GM18517 (cell line): ENCODE results near the gene IFIT1B.

Source experiments
- ATAC-seq: cut with Tn5 transposase; IDR thresholded peaks from one replicate; pipeline ENCODE4 v1.9.1; 2021; ENCODE audit warnings: mild to moderate bottlenecking, moderate library complexity; ENCODE audit not compliant: unreplicated experiment

The IFIT1B gene

DNA sequence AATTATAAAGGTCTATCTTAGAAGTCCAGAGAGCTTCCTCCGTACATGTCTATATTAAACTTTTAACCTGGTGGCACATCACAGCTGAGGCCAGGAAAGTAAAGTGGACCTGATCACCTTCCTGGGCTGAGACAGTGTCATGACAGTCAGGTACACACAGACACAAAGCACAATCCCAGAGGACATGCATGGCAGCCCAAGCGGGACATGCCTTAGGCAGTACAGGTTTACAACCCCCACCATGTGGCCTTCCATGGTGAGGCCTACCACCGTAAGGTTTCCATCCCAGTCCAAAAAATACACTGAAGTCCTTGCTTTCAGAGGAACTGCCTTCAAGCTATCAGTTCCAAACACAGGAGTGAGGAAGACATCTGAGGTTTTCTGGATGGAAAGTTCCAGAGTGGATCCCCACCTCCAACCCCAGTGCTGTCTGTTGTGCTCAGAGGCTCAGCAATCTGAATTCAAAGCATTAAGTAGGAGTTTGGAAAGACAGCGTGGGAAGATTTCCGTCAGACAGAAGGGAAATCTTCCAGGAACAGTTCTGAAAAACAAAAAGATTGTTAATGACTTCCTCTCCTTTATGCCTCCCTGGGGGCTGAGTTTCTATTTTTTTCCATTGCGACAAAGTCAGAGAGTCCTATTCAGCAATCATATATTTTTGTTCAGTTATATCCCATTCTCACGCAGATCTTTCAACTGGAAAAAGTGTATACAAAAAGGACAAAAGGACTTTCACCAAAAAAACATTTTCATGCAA is 30.0 kb upstream of the IFIT1B start:
- ATAC-seq, result no peak

DNA sequence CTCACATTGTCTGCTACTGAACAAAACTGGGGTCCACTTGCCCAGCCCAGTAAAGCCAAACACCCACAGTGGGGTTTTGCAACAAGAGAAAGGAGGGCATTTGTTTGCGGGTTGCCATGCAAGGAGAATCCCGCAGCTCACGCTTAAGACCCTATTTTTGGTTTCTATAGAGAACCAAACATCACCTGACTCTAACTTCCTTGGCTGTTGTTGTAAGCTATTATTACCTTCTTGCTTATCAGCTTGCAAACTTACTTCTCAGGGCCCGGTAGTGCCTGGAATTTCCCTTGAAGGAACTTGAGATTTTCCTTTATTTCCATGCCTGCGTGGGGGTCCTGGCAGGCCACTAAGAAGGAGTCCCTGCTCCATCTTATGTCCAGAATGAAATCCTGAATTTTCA is 29.4 kb upstream of the IFIT1B start:
- no peak for ATAC-seq

DNA sequence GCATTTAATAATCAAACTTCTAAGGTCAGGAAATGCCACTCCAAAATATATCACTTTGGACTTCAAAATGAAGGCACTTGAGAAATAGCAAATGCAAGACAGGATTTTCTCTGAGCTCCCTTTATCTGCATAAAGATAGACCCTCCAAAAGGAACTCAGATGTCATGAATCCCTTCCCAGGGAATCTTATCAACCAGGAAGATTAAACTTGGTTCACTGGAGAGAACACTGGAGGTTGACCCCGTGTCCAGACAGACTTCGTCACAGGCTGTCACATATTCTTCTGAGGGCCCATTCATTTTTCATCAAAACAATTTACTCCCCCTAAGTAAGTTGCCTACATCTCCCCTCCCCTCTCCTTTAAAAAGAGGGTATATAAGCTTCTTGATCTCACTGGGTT is 28.9 kb upstream of the IFIT1B start:
- ATAC-seq, result no peak

DNA sequence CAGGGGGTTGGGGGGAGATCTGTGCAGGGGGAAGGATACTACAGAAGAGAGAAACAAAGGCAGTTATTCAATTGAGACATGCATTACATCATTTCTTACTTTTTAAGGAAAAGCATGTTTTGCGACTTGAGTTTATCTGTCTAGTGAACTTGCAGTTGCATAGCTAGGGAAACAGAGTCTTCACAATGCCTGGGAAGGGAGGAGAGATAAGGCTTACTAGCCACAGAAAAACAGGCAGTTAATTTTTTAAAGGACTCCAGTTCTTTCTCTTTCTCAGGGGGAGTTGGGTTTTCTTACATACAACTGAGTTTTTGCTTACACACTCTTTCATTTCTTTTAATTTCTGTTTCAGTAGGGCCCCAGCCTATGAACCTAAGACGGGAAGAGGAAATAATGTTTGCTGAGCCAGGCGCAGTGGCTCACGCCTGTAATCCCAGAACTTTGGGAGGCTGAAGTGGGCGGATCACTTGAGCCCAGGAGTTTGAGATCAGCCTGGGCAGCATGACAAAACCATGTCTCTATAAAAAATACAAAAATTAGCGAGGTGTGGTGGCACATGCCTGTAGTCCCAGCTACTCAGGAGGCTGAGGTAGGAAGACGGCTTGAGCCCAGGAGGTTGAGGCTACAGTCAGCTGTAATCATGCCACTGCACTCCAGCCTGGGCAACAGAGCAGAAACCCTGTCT is 27.1 kb upstream of the IFIT1B start:
- peak; percentile 34 for ATAC-seq

DNA sequence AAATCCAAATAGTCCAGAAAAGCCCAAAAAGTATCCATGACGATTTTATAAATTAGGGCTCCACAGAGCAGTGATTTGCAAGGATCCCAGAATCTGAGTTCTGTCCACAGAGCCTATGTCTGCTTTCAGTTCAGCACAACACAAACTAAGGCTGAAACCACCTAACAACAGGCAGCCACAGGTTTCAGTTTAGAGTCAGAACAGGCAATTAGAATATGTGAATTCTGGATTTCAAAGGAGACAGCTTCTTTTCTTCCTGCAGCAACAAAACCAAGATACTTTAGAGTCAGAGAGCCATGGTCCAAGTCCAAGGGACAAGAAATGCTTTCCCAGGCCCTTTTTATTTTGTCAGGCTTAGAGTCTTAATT is 26.5 kb upstream of the IFIT1B start:
- ATAC-seq, result peak; percentile 68

DNA sequence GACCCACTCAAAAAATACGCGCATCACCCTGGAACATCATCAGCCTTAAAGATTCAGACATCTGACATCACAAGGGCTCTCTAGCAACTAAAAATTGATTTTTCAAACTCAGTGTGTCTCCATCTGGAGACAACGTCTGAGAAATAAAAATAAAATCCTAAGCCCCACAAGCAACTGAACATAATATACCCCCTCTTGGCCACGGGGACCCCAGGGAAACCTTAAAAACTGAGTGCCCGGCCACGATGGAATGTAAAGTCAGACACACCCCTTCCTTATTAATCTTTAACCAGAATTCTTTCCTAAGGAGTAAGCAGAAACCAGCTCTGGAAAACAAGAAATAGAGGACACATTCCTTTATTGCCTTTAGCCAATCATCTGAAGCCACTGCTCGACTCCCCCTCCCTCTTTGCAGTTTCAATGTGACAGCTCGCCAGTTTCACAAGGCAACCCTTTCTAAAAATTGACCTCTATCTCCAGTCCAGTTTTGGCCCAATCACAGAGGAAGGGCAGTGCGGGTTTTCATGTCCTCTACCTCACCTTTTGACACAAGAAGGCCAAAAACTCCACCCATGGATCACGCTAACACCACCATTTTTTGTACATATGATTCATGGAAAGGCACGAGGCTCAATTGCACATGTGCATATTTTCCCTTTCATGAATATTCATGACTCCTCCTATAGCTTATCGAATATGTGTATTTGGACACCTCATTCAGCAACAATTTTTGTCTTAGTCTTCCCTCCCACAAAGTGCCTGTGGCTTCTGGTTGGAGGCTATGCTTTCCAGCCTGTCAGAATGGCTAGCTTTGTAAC is 25.9 kb upstream of the IFIT1B start:
- ATAC-seq, result no peak

DNA sequence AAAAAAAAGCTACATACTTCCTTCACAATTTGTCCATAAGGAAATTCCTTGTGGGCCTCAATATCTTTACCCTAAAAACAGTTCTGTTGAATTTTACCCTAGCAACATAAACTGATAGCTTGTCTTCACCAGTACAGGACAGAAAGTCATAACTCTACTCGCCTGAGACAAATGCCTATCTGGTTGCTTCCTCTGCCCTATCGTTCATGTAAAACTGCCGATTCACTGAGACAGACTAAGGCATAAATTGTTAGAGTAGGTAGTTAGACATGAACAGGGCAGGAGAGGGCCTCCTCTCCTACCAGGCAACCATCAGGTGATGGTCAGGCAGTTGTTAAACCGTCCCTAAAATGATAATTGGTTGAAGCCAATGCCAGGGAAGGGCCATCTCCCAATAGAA is 25.1 kb upstream of the IFIT1B start:
- ATAC-seq, result no peak

DNA sequence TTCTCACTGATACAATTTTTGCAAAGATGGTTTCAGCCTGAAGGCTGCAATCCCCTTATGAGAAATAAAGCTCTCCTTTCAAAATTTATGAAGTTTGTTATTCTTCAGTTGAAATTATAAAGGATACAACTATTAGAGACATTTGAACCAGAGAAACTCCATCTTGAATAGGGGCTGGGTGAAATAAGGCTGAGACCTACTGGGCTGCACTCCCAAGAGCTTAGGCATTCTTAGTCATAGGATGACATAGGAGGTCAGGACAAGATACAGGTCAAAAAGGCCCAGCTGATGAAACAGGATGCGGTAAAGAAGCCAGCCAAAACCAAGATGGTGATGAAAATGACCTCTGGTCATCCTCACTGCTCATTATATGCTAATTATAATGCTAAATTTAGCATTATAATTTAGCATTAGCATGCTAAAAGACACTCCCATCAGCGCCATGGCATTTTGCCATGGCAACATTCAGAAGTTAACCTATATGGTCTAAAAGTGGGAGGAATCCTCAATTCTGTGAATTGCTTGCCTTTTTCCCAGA is 22.4 kb upstream of the IFIT1B start:
- ATAC-seq, result no peak

DNA sequence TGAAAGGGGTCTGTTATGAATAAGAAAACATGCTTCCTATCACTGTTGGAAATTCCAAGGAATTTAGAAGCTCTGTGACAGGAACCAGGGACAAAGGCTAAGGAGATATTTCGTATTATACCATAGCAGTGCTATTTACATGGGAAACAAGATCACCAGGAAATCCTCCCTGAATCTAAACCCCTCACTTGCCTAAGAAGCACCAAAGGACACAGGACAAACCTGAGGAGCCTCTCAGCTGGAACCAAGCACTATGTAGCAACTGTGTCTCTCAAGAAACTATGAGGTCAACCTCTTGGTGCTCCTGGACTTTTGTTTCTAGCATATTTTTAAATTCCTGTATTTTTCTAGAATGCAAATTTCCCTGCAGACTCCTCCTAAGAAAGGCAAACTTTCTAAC is 20.8 kb upstream of the IFIT1B start:
- ATAC-seq, result no peak

DNA sequence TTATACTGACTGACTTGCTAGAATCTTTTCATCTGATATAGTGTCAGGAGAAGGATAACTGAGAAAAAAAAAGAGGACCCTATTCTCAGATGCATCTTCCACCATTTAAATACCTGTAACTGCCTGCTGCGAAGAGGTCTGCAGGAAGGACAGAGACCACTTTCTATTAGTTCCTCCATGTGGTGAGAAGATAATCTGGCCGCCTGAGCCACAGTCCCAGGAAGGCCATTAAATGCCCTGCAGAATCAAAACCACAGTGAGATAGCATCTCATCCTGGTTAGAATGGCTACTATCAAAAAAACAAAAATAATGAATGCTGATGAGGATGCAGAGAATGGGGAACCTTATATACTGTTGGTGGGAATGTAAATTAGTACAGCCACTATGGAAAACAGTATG is 19.9 kb upstream of the IFIT1B start:
- no peak for ATAC-seq

DNA sequence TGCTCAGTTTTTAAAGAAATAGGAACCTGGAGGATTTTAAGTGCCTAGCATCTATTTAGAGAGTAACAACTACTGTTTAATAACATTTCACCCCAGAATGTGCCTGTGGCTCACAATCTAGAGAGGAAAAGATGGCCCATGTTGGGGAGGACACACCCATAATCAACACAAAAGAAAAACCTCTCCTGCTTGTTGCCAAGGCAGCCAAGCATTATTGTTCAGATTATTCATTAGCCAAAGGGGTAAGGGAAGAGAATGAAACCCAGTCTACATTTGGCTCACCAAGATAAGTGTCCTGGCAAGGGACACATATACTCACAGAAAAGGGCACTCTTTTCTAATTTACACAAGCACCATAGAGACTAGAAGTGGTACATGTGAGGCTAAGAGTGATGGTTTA is 17.7 kb upstream of the IFIT1B start:
- no peak for ATAC-seq

DNA sequence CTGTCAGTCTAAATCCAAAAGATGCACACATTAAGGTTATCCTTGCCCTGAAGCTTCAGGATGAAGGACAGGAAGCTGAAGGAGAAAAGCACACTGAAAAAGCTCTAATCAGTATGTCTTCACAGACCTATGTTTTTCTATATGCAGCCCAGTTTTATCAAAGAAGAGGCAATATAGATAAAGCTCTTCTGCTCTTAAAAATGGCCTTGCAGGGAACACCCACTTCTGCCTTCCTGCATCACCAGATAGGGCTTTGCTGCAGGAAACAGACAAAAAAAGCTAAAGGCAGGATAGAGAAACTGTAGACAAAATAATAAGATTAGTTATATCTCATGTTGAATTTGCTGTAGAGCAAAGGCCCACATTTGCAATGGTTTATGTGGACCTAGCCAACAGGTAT is 14.9 kb upstream of the IFIT1B start:
- ATAC-seq, result no peak

DNA sequence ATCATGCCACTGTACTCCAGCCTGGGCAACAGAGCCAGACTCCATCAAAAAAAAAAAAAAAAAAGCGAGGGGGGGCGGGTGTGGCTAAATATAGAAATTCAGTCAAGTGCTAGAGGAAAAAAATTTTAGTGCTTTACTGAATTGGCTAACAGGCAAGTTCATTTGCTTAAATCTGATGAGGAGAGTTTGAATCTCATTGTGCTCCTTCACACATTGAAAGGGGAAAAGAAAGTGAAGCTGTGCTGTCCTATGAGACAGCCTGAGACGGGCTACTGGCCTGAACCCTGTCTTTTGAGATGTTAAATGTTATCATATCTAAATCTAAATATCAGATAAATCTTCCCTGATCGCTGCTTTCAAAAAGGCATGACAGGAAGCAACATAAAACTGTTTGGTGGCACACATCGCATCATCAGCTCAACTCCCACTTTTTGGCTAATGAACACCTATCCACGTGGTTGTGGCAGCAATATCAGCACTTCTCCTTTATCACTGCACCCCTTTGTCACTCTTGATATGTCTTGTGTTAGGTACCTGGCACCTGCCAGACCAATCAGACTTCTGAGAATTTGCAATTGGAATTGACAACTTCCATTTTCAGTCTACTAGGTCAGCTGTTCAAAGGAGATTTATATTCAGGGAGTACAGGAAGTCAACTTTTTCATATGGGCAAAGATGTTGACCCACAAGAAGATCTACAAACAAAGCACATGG is 14.0 kb upstream of the IFIT1B start:
- ATAC-seq, result peak; percentile 33

DNA sequence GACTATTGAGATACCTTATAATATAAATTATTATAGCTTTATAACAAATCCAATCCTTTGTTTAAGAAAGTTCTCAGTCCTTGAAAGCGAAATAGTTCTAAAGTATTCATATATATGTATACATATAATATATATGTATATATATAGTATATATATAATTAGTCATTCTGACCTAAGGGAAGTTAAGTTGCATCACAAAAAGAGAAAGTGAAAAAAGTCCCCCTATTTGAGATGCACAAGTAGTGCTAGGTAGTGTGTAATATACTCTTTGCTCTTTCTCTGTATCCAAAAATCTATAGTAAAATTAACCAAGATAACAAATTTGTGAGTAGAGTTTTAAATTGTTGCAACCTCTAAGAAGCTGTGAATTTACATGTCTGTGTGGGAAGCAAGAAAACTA is 13.3 kb upstream of the IFIT1B start:
- ATAC-seq, result peak; percentile 26

DNA sequence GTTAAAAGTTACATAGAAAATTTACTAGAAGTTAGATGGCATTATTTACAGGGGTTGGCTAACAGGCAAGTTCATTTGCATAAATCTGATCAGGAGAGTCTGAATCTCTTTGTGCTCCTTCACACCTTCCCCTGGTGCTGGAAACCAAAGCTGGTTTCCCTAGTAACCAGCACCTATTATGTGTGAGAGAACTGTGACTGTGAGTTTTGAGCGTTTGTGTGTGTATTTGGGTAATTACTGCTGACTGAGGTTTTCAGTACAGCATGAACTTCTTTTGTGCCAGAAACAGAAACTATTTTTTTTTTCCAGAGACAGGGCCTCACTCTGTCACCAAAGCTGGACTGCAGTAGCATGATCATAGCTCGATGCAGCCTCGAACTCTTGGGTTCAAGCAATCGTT is 10.3 kb upstream of the IFIT1B start:
- peak; percentile 83 for ATAC-seq

DNA sequence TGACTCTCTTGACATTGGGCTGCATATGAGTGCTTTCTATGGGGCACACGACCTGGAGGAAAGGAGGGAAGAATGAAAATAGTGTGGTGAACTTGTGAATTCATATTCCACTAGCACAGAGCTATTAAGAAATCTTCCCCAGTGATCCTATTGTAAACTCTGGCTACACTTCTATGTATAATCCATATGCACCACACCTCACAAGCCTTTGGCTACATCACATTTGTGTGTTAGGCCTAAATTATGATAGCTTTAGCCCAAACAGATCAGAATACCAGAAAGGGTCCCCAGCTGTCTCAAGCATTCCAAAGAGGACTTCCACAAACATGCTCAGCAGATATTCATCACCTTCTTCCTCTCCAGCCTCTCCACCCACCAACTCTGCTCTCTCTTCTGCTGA is 9.7 kb upstream of the IFIT1B start:
- ATAC-seq, result no peak

DNA sequence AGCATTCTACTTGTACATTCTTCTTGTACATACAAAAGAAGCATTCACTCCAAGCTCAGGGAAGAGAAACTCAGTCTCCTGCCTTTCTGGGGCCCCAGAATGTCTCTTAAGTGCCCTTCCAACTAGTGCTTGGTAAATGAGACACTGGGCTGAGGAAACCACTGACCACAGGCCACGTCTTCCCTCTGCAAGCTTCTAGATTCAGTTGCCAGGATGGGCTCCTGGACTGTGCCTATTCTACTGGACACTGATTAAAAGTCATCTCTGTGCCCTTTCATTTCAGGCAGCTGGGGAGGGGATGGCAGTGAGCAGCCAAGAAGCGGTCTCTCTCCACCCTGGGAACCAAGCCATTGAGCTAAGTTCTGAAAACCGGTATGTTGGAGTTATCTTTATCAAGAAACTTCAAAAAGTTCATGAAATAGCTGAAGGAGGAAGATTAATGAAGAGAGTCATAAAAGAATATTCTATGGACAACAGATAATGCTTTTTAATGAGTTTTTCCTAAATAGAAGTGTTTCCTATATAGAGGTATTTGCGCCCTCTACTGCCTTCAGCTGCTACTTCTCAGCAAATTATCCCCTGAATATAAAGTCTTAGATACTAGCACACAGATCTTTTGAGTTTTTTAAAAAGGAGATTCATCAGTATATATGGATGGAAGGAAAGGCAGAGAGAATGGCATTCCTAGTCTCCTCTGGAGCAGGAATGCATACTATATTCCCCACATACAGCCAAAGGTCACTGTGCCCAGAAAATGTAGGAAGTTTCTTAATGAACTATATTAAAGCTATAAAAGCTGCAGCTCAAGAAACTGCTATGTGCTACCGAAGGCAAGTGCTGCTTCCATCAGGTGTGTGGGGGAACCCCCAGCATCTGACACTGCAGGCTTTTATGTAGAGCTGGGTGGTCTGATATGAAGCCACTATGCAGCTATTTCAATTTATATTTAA is 8.4 kb upstream of the IFIT1B start:
- ATAC-seq, result no peak

DNA sequence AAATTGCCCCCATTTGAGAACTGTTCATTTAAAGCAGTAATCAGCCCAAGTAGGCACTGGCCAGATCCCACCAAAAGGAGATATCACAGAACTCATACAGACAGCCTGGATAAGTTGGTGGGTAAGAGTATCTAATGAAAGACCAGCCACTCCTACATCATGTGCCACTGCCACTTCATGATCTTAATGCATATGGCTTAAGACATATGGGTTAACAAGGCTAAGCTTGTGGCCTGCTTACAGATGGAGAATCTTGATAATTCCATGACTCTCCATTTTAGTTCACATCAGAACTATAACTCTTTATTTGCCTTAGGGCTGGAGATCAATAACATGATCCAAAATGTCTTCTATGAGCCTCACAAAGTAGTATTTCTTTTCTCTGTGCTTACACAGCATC is 6.8 kb upstream of the IFIT1B start:
- no peak for ATAC-seq

DNA sequence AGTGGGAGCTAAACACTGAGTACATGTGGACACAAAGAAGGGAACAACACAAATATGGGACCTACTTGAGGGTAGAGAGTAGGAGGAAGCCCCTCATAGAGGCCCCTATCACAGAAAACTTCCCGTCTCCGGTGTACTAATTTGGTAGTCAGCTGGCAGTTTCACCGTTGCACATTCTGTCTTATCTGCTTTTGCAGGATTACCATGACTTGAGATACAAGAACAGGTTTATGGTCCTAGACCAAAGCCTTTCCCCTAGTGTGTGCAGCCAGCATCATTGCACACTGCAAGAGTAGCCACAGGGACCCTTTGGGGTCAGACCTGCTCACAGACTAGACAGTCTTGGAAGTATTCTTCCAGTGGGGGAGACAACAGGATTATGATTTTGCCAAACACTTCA is 5.9 kb upstream of the IFIT1B start:
- ATAC-seq, result no peak
